Measurements from ENCODE around the gene BRAT1.
A peak's percentile ranks its signal among the peaks of the same experiment; 100 is the strongest.

BRAT1 gene

DNA sequence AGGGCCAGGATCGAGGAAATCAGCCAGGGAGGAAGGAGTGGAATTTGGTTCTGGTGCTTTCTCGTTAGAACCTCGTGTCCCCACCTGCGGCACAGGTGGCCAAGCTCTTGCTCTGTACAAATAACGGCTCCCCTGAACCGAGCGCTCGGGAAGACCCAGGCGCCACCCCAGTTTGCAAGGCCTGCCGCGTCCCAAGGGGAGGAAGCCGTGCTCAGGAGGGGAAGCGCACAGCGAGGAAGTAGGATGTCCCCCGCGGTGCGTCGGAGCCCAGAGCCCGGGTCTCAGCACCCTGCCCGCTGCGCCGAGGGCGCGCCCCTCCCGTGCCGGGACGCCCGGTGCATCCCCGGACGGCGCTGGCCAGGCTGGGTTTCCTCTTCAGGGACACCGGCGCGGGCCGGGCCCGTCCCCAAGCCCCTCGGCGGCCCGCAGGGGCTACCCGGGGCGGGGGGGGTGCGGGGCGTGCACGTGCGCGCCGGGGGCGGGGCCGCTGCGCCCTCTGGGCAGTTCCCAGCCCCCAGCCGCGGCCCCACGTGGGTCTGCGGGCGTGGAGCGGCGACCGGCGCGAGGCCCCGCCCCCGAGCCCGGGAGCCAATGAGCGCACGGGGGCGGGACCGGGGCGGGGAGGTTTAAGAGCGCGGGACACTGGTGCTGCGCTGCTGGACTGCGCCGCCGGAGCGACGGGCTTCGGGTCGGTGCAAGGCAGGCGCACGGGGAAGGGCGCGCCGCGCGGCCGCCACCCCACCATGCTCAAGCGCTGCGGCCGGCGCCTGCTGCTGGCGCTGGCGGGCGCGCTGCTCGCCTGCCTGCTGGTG lies 36.0 kb downstream of the BRAT1 start, which contains the start of gene LFNG:
Gene LFNG (plus strand): TSS at position 656 of the 812 bp plus-strand sequence. CDS start 88 bp downstream, at position 744.
- Mint-ChIP-seq H3K9me3 (no peaks in the 10 kb centered on the region), H3K27me3 (no peaks in the 10 kb centered on the region), H3K4me3 (peak within 1 kb of the TSS; percentile 91), H3K36me3 (ENCODE audit: low read depth) (no peaks in the 10 kb centered on the region), H3K27ac (peak within 1 kb of the TSS; percentile 80), H3K4me1 (ENCODE audit: low read depth) (peaks cover 55% of the 10 kb centered on the region)

DNA sequence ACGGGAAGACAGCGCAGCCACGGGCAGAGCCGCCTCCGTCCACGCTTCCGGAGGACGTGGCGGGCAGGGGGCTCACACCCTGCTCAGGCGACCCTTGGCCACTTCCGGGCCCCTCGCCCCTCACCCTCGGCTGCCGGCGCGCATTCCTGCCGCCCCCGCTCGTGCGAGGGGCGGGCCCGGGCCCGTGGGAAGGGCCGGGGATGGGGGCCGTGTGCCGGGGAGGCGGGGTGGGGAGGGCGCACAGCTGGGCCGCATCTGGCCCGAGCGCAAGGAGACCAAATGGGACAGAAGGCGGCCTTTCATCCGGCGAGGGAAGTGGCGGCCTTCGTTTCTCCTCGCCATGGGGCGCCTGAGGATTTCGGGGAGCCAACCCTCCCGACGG lies 36.6 kb downstream of the BRAT1 start:
- Mint-ChIP-seq H3K9me3 (no peaks in the 10 kb centered on the region), H3K4me3 (peak overlapping the region; percentile 71), H3K27me3 (no peaks in the 10 kb centered on the region), H3K4me1 (ENCODE audit: low read depth) (peaks cover 50% of the 10 kb centered on the region), H3K36me3 (ENCODE audit: low read depth) (no peaks in the 10 kb centered on the region), H3K27ac (no peak overlapping the region)

DNA sequence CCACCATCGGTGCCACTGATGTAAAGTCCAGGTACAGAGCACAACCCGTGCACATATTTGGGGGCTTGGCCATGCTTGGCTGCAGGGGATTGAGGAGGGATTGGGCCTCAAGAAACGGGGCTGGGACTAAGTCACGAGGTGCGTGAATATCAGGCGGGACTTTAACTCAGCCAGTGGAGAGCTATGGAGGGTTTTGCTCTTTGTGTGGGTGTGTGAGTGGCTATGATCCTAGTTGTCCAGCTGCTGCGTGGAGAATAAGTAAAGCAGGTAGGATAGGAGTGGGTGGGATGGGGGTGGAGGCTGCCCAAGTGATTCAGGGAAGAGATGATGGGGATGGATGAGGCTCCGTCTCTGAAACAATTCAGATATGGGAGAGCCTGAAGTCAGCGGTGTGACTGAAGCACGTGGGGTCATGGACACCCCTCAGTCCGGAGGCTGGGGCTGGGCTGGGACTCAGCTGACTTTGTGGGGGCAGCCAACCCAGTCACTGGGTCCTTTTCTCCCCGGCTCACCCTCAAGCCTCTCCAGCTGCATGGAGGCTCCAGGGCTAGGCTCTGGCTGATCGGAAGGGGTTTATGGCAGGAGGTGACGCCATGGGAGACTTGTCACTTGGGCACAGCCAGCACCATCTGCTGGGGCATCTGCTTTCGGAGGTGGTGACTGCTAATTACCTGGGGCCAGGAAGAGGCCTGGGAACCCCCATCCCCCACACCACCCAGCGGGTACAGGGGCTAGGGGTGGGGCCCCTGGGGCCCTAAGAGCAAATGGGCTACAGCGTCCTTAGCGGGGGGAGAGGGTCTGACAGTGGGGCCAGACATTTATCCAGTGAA lies 37.4 kb downstream of the BRAT1 start:
- H3K9me3 Mint-ChIP-seq = no peaks in the 10 kb centered on the region
- H3K36me3 Mint-ChIP-seq (ENCODE audit: low read depth) = no peaks in the 10 kb centered on the region
- H3K27ac Mint-ChIP-seq = peak overlapping the region; percentile 75
- peaks cover 52% of the 10 kb centered on the region for H3K4me1 Mint-ChIP-seq (ENCODE audit: low read depth)
- peak overlapping the region; percentile 71 for H3K4me3 Mint-ChIP-seq
- no peaks in the 10 kb centered on the region for H3K27me3 Mint-ChIP-seq

DNA sequence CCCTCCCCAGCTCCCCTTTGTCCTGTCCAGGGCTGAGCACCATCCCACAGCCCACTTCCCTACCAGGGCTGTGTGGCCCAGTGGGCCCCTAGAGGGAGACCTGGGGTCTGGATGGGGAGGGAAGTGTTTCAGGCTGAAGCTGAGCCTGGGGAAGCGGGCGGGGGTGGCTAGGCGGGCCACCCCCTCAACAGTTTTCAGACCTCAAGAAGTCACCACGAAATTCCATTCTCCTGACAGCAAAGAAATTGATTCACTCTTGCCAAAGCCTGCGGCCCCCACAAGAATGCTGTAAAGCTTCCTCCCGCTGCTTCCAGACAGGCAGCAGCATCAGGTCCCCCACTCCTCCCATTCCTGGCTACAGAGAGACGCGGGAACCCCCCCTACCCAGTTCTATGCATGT lies 38.3 kb downstream of the BRAT1 start:
- Mint-ChIP-seq H3K4me1 (ENCODE audit: low read depth) (peaks cover 52% of the 10 kb centered on the region), H3K9me3 (no peaks in the 10 kb centered on the region), H3K27me3 (no peaks in the 10 kb centered on the region), H3K27ac (no peak overlapping the region), H3K4me3 (no peak overlapping the region), H3K36me3 (ENCODE audit: low read depth) (no peaks in the 10 kb centered on the region)

DNA sequence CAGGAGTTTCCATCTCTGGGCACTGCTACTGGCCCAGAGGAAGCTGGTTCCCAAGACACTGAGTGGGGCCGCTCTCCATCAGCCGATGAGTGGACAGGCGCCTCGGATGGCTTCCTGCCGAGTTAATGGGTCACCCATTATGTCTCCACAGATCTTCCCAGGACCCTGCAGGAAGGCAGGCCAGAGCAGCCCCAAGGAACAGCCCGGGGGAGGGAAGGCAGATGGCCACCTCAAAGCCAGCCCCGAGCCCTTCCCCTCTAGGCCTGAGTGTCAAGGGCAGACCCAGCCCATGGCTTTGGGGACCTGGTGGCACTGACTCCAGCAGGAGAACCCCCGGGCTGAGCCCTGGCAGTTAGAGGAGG lies 39.1 kb downstream of the BRAT1 start:
- peaks cover 54% of the 10 kb centered on the region for H3K4me1 Mint-ChIP-seq (ENCODE audit: low read depth)
- H3K27ac Mint-ChIP-seq = no peak overlapping the region
- no peaks in the 10 kb centered on the region for H3K36me3 Mint-ChIP-seq (ENCODE audit: low read depth)

DNA sequence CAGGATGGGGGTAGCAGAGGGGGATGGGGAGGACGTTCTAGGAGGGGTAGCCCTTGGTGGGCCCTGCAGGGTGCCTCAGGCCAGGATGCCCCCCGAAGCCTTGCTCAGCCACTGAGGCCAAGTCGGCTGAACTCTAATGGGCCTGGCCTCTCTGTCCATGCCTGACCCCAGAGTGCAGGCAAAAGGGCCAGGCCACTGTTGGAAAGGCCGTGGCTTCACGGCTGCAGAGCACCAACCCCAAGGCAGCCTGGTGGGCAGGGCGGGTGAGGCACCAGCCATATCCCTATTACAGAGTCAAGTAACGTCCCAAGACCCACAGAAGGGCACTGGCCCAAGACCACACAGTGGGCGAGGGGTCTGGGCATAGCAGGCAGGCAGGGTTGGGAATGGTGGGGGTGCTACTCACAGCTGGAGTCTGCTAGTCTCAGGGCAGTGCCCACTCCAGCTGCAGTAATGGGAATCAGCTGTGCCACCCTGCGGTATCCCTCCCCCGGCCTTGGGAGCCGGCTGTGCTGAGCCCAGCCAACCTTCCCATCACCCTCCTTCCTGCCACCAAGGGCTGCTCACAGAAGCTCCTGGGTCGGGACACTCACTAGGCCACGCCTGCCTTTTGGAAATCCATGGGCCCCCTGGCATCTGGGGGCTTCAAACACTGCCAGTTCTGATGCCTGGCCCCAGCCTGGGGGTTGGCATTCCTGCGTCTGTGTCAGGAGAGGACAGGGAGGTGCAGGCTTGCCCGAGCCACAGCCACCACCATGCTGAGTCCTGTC lies 39.7 kb downstream of the BRAT1 start:
- Mint-ChIP-seq H3K4me1 (ENCODE audit: low read depth) (peaks cover 57% of the 10 kb centered on the region), H3K4me3 (no peak overlapping the region), H3K9me3 (no peaks in the 10 kb centered on the region), H3K27ac (no peak overlapping the region), H3K36me3 (ENCODE audit: low read depth) (no peaks in the 10 kb centered on the region), H3K27me3 (no peaks in the 10 kb centered on the region)

More for the DNA sequence above, 39.1 kb downstream of the BRAT1 start:
- Mint-ChIP-seq H3K9me3 (no peaks in the 10 kb centered on the region), H3K27me3 (no peaks in the 10 kb centered on the region), H3K4me3 (no peak overlapping the region)

DNA sequence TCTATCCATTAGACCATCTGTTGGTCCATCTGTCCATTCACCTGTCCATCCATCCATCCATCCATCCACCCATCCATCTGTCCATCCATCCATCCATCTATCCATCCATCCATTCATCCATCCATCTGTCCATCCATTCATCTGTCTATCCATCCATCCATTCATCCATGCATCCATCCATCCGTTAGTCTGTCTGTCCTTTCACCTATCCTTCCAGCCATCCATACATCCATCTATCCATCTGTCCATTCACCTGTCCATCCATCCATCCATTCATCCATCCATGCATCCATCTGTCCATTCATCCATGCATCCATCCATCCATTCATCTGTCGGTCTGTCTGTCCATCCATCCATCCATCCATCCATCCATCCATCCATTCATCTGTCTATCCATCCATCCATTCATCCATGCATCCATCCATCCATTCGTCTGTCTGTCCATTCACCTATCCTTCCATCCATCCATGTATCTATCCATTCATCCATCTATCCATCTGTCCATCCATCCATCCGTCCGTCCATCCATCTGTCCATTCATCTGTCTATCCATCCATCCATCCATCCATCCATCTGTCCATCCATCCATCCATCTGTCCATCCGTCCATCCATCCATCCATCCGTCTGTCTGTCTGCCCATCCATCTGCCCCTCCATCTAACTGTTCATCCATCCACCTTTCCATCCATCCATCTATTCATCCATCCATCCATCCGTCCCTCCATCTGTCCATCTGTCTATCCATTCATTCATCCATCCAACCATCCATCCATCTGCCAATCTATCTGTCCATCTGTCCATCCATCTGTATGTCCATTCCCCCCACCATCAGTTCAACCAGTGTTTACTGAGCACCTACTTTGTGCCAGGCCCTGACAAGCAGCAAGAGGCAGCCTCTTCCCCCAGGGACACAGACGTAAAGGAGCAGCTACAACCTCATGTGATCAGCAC lies 40.6 kb downstream of the BRAT1 start:
- Mint-ChIP-seq H3K27ac (no peak overlapping the region), H3K27me3 (no peaks in the 10 kb centered on the region), H3K36me3 (ENCODE audit: low read depth) (no peaks in the 10 kb centered on the region), H3K4me3 (no peak overlapping the region), H3K4me1 (ENCODE audit: low read depth) (peaks cover 59% of the 10 kb centered on the region), H3K9me3 (no peaks in the 10 kb centered on the region)

DNA sequence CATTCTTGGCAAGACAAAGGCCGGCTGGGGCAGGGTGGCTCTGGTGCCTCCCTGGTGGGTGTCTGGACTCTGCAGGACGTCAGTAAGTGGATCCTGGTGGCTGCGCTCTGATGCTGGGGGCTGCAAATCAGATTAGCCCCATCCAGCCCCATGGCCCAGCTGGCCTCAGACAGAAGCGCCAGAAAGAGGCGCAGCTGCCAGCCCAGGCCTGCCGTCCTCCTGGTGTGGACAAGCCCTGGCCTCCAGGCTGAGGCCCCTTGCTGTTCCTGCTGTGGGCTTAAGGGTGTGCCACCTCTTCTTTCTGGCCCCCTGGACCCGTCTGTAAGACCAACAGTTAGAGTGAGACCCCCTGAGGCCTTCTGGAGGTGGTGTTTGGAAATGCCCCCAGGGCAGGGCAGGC lies 41.6 kb downstream of the BRAT1 start:
- no peaks in the 10 kb centered on the region for H3K27me3 Mint-ChIP-seq
- no peaks in the 10 kb centered on the region for H3K36me3 Mint-ChIP-seq (ENCODE audit: low read depth)
- peaks cover 67% of the 10 kb centered on the region for H3K4me1 Mint-ChIP-seq (ENCODE audit: low read depth)
- no peak overlapping the region for H3K4me3 Mint-ChIP-seq
- H3K9me3 Mint-ChIP-seq = no peaks in the 10 kb centered on the region
- H3K27ac Mint-ChIP-seq = no peak overlapping the region

DNA sequence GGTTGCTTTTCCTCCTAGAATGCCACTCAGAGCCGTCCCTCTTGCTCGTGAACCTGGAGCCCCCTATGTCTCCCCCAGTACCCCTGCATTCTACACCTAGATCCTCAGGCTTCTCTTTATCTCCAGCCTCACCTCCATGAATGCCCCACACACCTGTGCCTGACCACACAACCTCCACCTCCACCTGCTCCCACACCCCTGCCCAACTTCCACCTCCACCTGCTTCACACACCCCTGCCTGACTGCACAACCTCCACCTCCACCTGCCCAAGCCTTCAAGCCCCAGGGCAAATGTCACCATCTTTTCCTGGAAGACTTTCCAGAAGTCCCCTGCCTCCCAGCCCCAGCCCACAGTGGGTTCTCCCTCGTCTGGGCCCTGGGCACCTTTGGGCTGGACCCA lies 42.6 kb downstream of the BRAT1 start:
- Mint-ChIP-seq H3K27me3 (no peaks in the 10 kb centered on the region), H3K27ac (peak overlapping the region; percentile 89), H3K9me3 (no peaks in the 10 kb centered on the region), H3K36me3 (ENCODE audit: low read depth) (no peaks in the 10 kb centered on the region), H3K4me1 (ENCODE audit: low read depth) (peaks cover 68% of the 10 kb centered on the region), H3K4me3 (no peak overlapping the region)

DNA sequence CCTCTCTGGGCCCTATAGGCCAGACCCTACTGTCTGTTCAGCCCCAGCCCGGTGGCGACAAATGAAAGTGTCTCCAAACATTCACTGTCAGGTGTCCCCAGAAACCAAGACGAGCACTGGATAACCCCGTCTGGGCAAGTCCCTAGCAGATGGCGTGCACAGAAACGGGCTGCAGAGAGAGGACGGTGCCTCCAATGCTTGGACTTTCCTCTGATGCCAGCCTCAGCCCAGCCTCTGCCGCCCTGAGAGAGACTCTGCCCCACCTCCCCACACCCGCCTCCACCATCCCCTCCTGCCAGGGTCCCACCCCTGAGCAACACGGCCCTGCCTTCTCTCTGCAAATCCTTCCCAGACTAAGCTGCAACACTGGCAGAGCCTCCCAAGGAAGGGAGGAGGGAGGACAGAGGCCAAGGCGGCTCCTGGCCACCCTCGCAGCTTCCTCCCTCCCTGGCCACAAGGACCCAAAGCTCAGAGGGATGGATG lies 43.1 kb downstream of the BRAT1 start:
- peak overlapping the region; percentile 53 for H3K4me3 Mint-ChIP-seq

DNA sequence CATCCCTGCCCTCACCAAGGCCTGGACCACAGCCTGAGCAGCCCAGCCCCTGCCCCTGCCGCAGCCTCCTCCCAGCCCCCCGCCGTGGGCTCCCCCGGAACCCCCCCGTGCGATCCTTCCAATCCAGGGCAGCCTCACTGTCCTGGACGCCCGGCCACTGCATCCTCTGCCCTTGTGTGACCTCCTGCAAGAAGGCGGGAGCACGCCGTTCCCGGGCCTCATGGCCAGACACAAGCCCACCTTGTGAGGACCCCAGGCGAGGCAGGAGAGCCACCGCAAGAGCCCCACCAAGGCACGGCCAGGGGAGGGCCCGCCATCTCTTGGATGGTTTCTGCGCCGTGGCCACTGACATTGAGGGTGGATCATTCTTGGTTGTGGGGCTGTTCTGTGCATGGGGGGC lies 43.6 kb downstream of the BRAT1 start:
- Mint-ChIP-seq H3K27ac (peak overlapping the region; percentile 89), H3K36me3 (ENCODE audit: low read depth) (no peaks in the 10 kb centered on the region), H3K4me1 (ENCODE audit: low read depth) (peaks cover 63% of the 10 kb centered on the region), H3K27me3 (no peaks in the 10 kb centered on the region), H3K9me3 (no peaks in the 10 kb centered on the region), H3K4me3 (peak overlapping the region; percentile 63)

More for the DNA sequence above, 43.1 kb downstream of the BRAT1 start:
- Mint-ChIP-seq H3K9me3 (no peaks in the 10 kb centered on the region), H3K27ac (peak overlapping the region; percentile 89), H3K27me3 (no peaks in the 10 kb centered on the region), H3K36me3 (ENCODE audit: low read depth) (no peaks in the 10 kb centered on the region), H3K4me1 (ENCODE audit: low read depth) (peaks cover 66% of the 10 kb centered on the region)

DNA sequence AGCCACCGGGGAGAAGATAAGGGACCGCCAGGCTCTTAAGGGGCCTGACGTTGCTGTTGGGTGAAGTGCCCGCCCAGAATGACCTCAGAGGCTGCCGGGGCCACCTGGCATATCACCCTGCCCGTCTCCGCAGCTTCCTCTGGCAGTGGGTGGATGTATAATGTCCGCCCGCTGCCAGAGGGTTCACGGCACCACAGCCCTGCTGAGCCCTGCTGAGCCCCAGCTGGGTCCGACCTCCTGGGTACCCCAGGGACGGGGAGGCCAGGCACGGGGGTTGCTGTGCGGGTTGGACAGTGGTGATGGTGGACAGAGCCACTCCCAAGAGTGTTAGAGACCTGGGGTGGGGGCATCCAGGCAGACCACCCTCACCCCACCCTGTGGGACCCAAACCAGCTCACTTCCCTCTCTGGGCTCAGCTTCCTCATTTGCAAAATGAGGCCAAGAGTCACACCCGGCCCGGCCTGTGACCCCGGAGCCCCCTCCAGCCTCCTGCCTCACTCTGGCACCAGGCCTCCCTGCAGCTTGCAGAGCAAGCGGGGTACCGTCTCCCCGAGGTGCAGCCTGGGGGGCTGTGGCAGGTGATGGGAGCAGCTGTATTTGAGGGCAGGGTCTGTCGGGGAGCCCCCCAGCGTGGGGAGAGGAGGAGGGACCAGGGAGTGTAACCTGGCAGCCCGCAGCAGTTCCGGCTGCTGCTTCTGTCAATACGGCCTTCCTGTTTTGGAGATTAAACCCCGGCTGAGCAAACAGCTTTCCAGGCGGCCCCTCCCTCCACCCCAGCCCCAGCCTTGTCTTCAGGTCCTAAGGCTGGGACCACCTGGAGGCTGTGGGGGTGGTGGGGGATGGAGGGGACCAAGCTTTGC lies 44.2 kb downstream of the BRAT1 start:
- H3K4me1 Mint-ChIP-seq (ENCODE audit: low read depth) = peaks cover 63% of the 10 kb centered on the region
- no peaks in the 10 kb centered on the region for H3K9me3 Mint-ChIP-seq
- no peaks in the 10 kb centered on the region for H3K27me3 Mint-ChIP-seq
- H3K4me3 Mint-ChIP-seq = peak overlapping the region; percentile 63
- no peaks in the 10 kb centered on the region for H3K36me3 Mint-ChIP-seq (ENCODE audit: low read depth)
- H3K27ac Mint-ChIP-seq = peak overlapping the region; percentile 83

DNA sequence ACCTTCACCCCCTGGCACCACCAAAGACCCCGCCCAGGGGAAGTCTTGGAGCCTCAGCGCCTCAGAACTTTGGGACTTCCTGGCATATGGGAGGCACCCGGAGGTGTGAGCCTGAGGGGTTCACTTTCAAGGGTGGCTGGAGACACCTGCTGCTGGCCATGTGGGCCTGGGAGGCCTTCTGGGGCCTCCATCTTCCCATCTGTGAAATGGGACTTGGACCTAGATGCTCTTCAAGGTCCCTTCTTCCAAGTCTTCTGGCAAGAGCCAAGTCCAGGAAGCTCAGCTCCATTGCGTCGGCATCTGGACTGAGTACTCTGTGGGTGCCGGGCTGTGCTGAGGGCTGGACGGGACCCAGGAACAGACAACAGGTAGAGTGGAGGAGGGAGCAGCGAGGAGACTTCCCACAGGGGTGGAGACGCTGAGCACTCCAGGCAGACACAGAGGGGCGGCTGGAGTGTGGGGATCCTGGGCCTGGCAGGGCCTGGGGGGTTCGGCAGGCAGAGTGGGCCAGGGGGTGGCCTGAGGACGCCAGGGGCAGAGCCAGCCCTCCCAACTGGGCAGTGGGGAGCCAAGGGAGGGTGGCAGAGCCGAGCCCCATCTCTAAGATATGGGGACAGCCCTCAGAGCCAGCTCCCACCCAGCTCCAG lies 45.1 kb downstream of the BRAT1 start:
- H3K27ac Mint-ChIP-seq = peak overlapping the region; percentile 83
- no peaks in the 10 kb centered on the region for H3K9me3 Mint-ChIP-seq
- H3K4me3 Mint-ChIP-seq = peak overlapping the region; percentile 10
- peaks cover 63% of the 10 kb centered on the region for H3K4me1 Mint-ChIP-seq (ENCODE audit: low read depth)
- H3K36me3 Mint-ChIP-seq (ENCODE audit: low read depth) = no peaks in the 10 kb centered on the region
- H3K27me3 Mint-ChIP-seq = no peaks in the 10 kb centered on the region

Data from stimulated activated naive CD8-positive, alpha-beta T cell treated with anti-CD3 and anti-CD28 coated beads, Interleukin-15, Interleukin-2, amounts not matched to agents 100 ng/mL and 50 ng/mL, for 24 hours (primary cell).